ENCODE data around the gene NRG3.

- no peak for TF ChIP-seq POLR2A (IDR thresholded peaks at IDR 0.05)
- no peak for TF ChIP-seq CTCF (IDR thresholded peaks at IDR 0.05)
Observed at GRCh38 chr10:82210331-82210730, 335.3 kb downstream of the NRG3 start.

Data from testis (tissue), 2 donors.